Esophagus muscularis mucosa (tissue), 4 donors: ENCODE measurements around the gene PHC3.

ENCODE experiments used
- EP300 ChIP-seq: sonication (generic); formaldehyde crosslinking; IDR thresholded peaks from one replicate; pipeline ENCODE4 v1.6.1; 2017; ENCODE audit warnings: antibody characterized with exemption
- POLR2A ChIP-seq: fragments of 450-650 bp; IDR thresholded peaks from one replicate; pipeline ENCODE4 v1.6.1; 2017; ENCODE audit warnings: antibody characterized with exemption, moderate library complexity, mild to moderate bottlenecking, low read depth
- POLR2AphosphoS5 ChIP-seq, 2 donors: sonication (generic); formaldehyde crosslinking; IDR thresholded peaks; one replicate each; pipeline ENCODE4 v1.6.1; 2017; ENCODE audit warnings: antibody characterized with exemption in 2 of 2
- TF ChIP-seq, protein P1 (sequence below), 3 experiments: fragments of 200-600 bp in 2 of 3; fragments of 450-650 bp in 1 of 3; sonication (generic) in 2 of 3; IDR thresholded peaks; one replicate each; pipeline ENCODE4 v1.5.1; 2017 to 2019; ENCODE audit warnings: antibody characterized with exemption in 3 of 3, mild to moderate bottlenecking in 2 of 3, moderate library complexity in 1 of 3

DNA sequence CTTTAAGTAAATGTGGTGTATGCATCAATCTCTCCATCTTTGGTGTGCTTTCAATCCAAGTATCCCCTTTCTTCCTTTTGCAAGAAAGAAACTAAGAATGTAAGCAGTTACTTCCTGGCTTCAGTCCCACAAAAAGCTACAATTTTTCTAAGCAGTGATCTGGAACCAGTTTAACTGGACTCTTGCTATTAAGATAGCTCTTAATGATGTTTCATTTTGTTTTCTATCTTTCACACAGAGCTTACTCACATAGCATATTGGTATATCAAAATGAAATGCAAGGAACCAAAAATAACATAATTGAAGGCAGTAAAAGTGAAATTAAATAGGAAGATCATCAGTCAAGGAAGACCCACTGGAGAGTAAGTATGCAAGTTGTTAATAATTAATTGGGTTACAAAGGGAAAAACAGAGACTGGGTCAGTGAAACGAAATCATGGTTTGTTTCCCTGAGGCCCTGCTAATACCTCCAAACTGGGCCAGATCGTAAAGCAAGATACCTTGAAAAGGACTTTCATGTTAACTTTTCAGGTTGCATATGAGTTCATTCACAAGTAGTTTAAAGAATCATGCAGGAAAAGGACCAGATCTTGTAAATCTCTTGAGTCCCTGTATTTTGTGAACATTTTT, 101.9 kb downstream of the PHC3 start:
- TF ChIP-seq, protein P1, sequence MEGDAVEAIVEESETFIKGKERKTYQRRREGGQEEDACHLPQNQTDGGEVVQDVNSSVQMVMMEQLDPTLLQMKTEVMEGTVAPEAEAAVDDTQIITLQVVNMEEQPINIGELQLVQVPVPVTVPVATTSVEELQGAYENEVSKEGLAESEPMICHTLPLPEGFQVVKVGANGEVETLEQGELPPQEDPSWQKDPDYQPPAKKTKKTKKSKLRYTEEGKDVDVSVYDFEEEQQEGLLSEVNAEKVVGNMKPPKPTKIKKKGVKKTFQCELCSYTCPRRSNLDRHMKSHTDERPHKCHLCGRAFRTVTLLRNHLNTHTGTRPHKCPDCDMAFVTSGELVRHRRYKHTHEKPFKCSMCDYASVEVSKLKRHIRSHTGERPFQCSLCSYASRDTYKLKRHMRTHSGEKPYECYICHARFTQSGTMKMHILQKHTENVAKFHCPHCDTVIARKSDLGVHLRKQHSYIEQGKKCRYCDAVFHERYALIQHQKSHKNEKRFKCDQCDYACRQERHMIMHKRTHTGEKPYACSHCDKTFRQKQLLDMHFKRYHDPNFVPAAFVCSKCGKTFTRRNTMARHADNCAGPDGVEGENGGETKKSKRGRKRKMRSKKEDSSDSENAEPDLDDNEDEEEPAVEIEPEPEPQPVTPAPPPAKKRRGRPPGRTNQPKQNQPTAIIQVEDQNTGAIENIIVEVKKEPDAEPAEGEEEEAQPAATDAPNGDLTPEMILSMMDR (IDR thresholded peaks at IDR 0.05) = no peak
- TF ChIP-seq POLR2AphosphoS5 (IDR thresholded peaks at IDR 0.05) (no peak), EP300 (no peak), POLR2A (no peak)
